Central memory CD8-positive, alpha-beta T cell (primary cell): Measurements from ENCODE around the gene ZDHHC7.
"Not testable (repeated sequence)": the region's sequence is repeated elsewhere in the genome, so short reads cannot be mapped to it uniquely, and the experiment has no call there.

Experiments used
- ATAC-seq: fragments of 150-1000 bp; cut with Tn5 transposase; replicated peaks from 2 replicates; pipeline ENCODE4 v1.10.0; 2022; ENCODE audit warnings: mild to moderate bottlenecking, moderate FRiP score, moderate number of reproducible peaks; ENCODE audit not compliant: poor library complexity, severe bottlenecking; ENCODE audit errors: extremely low read depth
- DNase-seq, 2 donors: peaks; one replicate each; pipeline ENCODE4 v3.0.0; 2021; ENCODE audit warnings: low spot score in 2 of 2
- H3K27ac Mint-ChIP-seq: one replicate; pipeline ENCODE4 v1.8.0; 2022; ENCODE audit warnings: low read depth, mild to moderate bottlenecking, moderate library complexity, mixed read lengths
- H3K27me3 Mint-ChIP-seq: one replicate; pipeline ENCODE4 v1.8.0; 2022; ENCODE audit warnings: mixed read lengths
- H3K36me3 Mint-ChIP-seq: one replicate; pipeline ENCODE4 v1.8.0; 2022; ENCODE audit warnings: mild to moderate bottlenecking, moderate library complexity, mixed read lengths; ENCODE audit not compliant: insufficient read depth
- H3K4me1 Mint-ChIP-seq: one replicate; pipeline ENCODE4 v1.8.0; 2022; ENCODE audit warnings: mixed read lengths
- H3K4me3 Mint-ChIP-seq: one replicate; pipeline ENCODE4 v1.8.0; 2022; ENCODE audit warnings: mild to moderate bottlenecking, moderate library complexity, mixed read lengths
- H3K9me3 Mint-ChIP-seq: one replicate; pipeline ENCODE4 v1.8.0; 2022; ENCODE audit warnings: mixed read lengths

ZDHHC7 gene

DNA sequence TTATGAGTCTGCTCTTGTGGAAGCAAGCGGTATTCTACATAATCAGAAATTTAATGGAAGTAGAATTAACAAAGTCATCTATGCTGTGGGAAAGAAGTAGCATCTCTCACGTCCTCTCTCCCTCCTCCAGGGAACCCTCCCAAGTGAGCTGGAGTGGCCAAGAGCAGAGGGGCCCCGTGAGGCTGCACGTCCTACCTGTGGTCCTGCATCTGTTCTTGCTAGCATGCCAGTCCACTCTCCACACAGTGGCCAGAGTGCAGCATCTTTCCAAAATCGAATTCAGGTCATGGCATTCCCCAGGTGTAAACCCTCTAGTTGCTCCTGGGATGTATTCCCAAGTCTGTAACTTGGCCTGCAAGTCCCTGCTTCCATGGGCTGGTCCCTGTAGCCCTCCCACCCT, 26.4 kb upstream of the ZDHHC7 start:
- Mint-ChIP-seq H3K9me3 (no peaks in the 10 kb centered on the region), H3K36me3 (peaks cover 3% of the 10 kb centered on the region), H3K27me3 (no peaks in the 10 kb centered on the region), H3K27ac (no peak overlapping the region), H3K4me1 (peaks cover 10% of the 10 kb centered on the region), H3K4me3 (no peak overlapping the region)
- DNase-seq, result no peak
- no peak for ATAC-seq

DNA sequence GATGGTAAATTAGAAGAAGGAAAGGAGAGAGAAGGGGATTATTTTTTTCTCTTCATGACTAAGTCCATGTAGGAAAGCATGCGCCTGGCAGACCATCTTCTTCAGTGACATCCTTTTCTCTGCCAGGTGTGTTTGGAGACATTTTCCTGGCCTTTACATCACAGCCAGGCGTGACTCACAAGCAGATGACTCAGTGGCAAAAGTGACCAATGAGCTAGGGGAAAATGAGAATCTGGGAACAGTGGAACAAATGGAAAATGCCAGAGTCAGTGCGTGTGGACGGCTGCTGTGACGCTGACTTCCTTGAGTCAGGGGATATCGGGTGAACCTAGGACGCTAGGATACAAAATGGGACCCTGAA, 25.7 kb upstream of the ZDHHC7 start:
- peaks cover 3% of the 10 kb centered on the region for H3K36me3 Mint-ChIP-seq
- DNase-seq (no peak), ATAC-seq (no peak)
- H3K4me1 Mint-ChIP-seq, result peaks cover 10% of the 10 kb centered on the region
- no peaks in the 10 kb centered on the region for H3K27me3 Mint-ChIP-seq
- no peak overlapping the region for H3K4me3 Mint-ChIP-seq
- no peaks in the 10 kb centered on the region for H3K9me3 Mint-ChIP-seq
- H3K27ac Mint-ChIP-seq, result no peak overlapping the region

DNA sequence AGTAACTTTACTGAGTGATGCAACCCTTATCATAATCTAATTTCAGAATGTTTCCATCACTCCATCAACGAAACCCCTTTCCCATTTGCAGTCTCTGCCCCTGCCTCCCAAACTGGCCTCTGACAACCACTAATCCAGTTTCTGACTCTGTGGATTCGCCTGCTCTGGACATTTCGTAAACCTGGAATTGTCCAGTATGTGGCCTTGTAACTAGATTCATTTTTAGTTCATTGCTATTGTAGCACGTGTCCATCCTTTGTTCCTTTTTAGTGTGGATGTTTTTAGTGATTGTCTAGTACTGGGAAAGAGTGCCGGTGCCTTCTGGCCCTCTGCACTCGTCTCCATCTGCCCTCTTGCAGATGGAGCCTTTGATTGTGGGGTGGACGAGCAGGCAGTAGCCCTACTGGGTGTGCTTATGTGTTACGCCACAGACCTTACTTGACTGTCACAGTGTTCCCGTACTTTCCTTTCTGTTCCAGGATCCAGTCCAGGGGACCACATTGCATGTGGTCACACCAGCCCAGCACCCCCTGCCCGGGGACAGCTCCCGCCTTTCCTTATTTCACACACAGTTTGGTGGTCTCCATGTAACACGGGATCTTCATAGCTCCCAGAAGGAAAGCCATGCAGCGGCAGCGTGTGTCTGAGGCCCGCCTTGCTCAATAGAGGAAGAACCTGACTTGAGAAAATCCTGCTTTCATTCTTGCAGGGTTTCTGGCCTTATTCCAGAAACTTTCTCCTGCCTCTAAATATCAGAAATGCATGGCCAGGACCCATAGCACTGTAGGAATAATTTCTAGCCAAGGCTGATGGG, 25.1 kb upstream of the ZDHHC7 start:
- ATAC-seq (no peak), DNase-seq (no peak)
- H3K36me3 Mint-ChIP-seq, result peaks cover 3% of the 10 kb centered on the region
- H3K4me1 Mint-ChIP-seq, result peaks cover 10% of the 10 kb centered on the region
- H3K27ac Mint-ChIP-seq, result no peak overlapping the region
- H3K27me3 Mint-ChIP-seq, result no peaks in the 10 kb centered on the region
- no peak overlapping the region for H3K4me3 Mint-ChIP-seq
- no peaks in the 10 kb centered on the region for H3K9me3 Mint-ChIP-seq

DNA sequence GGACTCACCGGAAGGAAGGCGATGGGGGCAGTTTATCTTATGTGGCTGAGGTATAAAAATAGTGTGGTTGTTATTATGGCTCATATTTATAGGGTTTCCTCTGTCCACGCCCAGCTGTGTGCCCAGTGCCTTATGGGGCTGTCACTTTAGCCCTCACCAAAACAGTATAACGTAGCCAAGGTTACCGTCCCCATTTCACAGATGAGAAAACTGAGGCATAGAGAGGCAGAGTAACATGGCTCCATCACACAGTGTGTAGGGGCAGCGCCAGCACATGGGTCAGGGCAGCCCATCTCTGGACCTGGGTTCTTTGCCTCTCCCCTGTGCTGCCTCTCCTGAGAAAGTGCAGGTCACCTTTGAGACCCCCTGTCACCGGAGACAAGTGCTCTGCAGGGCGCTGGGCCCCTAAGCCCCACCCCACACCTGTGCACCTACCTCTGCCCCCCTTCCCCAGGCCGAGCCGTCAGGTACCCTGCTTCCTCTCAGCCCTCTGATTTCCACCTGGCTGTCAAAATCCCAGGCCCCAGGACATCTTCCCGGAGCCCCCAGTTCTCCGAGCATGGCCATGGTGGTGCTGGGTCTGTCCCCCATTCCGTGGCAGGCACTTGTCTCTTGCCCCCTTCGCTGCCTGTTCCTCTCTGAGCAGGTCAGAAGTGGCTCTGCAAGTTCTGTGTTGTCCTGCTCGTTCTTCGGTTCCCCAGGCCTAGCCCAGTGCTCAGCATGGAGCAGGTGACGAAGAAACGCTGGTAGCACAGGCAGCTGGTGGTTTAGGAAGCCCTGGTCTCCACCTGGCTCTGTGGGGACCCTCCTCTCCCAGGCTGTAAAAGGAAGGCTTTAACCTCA, 23.5 kb upstream of the ZDHHC7 start:
- no peaks in the 10 kb centered on the region for H3K9me3 Mint-ChIP-seq
- H3K4me3 Mint-ChIP-seq, result no peak overlapping the region
- H3K27ac Mint-ChIP-seq, result no peak overlapping the region
- no peak for DNase-seq
- H3K4me1 Mint-ChIP-seq, result peaks cover 12% of the 10 kb centered on the region
- ATAC-seq, result no peak
- H3K36me3 Mint-ChIP-seq, result peaks cover 3% of the 10 kb centered on the region
- H3K27me3 Mint-ChIP-seq, result no peaks in the 10 kb centered on the region

DNA sequence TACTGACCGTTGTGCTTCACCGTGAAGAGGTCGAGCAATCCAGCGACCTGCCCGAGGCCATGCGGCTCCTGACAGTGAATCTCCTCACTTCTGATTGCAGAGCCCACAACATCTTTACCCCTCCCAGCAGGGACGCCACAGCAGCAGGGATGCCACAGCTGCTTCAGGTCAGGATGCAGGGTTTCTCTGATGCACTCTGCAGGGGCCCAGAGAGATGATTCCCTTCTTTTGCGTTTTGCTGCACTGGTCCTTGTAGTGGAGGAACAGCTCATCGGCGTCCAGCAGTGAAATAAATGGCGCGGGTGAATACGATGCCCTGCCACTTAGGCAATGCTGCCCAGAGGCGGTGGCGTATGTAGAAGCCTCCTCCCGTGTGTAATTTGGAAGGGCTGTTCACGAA, 21.8 kb upstream of the ZDHHC7 start:
- no peaks in the 10 kb centered on the region for H3K27me3 Mint-ChIP-seq
- ATAC-seq (no peak), DNase-seq (no peak)
- no peak overlapping the region for H3K4me3 Mint-ChIP-seq
- H3K9me3 Mint-ChIP-seq, result no peaks in the 10 kb centered on the region
- H3K27ac Mint-ChIP-seq, result no peak overlapping the region
- peaks cover 10% of the 10 kb centered on the region for H3K36me3 Mint-ChIP-seq
- H3K4me1 Mint-ChIP-seq, result peaks cover 28% of the 10 kb centered on the region

DNA sequence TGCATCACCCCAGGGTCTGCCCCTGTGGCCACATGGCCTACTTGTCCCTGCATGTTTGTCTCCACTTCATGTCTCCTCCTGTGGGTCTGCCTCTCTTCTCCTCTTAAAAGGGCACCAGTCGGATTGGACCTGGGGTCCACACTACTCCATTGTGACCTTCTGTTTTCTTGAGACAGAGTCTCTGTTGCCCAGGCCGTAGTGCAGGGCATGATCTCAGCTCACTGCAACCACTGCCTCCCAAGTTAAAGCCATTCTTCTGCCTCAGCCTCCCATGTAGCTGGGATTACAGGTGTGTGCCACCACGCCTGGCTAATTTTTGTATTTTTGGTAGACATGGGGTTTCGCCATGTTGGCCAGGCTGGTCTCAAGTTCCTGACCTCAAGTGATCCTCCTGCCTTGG, 20.9 kb upstream of the ZDHHC7 start:
- H3K27me3 Mint-ChIP-seq, H3K27ac Mint-ChIP-seq, DNase-seq, H3K4me3 Mint-ChIP-seq, ATAC-seq, H3K9me3 Mint-ChIP-seq: not testable (repeated sequence)
- Mint-ChIP-seq H3K4me1 (peaks cover 32% of the 10 kb centered on the region), H3K36me3 (peaks cover 12% of the 10 kb centered on the region)

DNA sequence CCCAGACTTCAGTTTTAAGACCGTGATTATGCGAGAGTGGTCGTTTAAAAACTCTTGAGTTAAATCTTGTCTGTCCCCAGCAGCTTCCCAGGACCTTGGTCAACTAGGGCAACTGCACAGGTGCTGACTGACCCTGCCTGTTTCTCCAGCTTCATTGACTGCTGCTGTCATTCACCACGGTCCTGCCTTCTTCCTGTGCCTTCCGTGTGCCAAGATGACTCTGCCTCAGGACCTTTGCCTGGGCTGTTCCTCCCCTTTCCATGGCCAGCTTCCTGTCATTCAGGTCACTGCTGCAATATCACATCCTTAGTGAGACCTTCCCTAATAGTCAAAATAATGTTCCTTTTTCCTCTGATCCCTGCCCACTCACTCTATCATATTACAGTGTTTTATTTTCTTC, 20.1 kb upstream of the ZDHHC7 start:
- H3K4me3 Mint-ChIP-seq, result no peak overlapping the region
- H3K27ac Mint-ChIP-seq, result no peak overlapping the region
- DNase-seq (no peak), ATAC-seq (no peak)
- H3K27me3 Mint-ChIP-seq, result no peaks in the 10 kb centered on the region
- H3K4me1 Mint-ChIP-seq, result peaks cover 32% of the 10 kb centered on the region
- peaks cover 9% of the 10 kb centered on the region for H3K36me3 Mint-ChIP-seq
- H3K9me3 Mint-ChIP-seq, result no peaks in the 10 kb centered on the region

DNA sequence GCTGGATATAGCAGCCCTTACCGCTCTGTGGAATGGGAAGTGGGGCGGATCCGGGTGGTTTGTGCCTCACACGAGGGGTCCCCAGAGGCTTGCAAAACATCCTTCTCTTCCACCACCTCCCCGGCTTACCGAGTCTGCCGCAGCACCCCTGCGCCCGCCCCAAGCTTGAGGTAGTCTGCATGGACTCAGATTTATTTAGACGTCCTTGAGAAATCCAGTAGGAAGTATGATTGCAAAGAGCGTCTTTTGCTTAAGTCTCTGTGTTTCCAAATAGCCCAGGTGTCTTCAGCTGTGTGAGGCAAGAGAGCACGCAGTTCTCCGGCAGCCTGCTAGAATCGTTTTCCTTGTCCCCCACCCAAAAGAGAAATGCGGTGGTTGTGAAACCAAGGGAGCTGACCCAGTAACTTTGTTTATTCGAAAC, 18.7 kb upstream of the ZDHHC7 start:
- ATAC-seq, result no peak
- H3K36me3 Mint-ChIP-seq, result peaks cover 11% of the 10 kb centered on the region
- peaks cover 28% of the 10 kb centered on the region for H3K4me1 Mint-ChIP-seq
- no peak for DNase-seq
- H3K9me3 Mint-ChIP-seq, result no peaks in the 10 kb centered on the region
- no peaks in the 10 kb centered on the region for H3K27me3 Mint-ChIP-seq
- H3K4me3 Mint-ChIP-seq, result no peak overlapping the region
- H3K27ac Mint-ChIP-seq, result peak overlapping the region; percentile 94

DNA sequence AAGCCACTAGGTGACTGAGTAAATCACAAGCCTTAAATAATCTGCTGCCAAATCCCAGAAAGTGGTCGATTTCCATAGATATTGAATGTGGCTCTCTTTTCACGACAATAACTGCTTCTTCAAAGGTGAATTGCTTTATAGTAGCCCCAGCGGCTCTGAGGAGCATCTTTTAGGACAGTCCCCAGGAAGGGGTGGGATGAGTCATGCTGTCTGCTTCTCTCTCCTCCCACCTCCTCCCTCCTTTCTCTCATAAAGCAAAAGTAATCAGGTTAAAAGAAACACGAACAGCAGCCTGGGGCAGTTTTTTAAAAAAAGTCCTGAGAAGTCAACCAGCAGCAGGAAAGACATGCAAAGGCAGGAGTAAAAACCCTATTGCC, 18.1 kb upstream of the ZDHHC7 start:
- Mint-ChIP-seq H3K27ac (peak overlapping the region; percentile 94), H3K36me3 (peaks cover 11% of the 10 kb centered on the region), H3K4me3 (peak overlapping the region; percentile 85), H3K4me1 (peaks cover 27% of the 10 kb centered on the region), H3K9me3 (no peaks in the 10 kb centered on the region), H3K27me3 (no peaks in the 10 kb centered on the region)
- DNase-seq (peak; percentile 23 to 45), ATAC-seq (peak; percentile 68)

DNA sequence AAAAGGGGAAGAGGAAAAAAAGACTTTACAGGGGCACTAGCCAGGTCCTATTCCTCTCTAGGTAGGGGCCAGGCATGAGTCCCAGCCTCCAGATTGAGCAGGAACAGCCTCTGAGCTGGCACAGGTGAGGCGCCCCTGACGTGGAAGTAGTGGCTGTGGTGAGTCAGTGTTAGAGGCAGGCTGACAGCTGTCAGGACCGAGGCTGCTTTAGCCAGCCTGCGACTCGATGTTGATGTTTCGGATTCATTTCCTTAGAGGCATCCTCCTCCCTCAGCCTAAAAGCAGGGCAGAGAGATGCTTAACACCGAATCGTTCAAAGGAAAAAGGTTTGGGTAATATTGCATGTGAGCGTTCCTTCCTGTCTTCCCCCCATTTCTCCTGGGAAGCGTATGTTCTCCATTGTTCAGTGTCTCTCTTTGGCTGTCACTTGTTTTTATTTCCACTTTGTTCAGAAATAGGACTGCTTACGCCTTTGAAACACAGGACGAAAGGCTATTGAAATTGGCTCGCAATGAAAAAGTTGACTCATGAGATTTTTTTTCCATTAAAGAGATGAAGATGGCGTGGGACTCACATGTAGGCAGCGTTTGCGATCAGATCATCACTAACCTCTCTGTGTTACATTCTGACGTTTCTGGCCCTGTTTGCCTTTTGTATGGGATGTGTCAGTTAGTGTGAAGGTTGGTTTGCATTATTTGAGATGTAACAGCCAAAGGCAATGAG, 17.5 kb upstream of the ZDHHC7 start:
- H3K9me3 Mint-ChIP-seq, result no peaks in the 10 kb centered on the region

DNA sequence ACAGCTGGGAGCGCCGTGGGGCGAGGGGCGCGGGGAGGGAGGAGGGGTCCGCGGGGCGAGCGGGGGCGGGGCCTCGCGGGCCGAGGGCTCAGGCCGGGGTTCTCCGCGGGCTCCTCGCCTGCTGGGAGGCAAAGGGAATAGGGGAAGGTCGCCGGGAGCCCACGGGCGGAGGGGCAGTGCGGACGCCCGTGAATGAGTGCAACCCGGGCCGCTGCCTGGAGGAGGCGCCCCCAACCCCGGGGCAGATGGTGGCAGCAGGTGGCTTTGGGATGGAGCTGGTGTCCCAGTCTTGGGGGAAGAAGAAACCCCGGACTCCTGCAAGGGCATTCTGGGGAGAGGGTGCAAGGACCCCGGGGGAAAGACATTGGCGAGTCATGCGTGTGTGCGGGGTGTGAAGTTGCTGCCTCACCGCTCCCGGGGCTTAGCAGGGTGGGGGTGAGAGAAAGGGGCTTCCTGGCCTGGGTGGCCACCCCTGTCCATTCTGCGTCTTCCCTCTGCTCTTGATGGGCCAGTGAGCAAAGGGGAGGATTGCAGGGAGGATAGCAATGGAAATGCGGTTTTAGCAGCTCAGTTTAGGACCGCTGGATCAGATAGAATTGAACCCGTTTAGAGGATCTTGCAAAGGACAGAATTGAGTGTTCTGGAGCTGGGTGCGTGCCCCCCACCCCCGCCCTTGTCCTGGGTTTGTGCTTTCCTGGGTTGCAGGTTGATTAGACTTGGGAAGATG, 16.8 kb upstream of the ZDHHC7 start:
- Mint-ChIP-seq H3K27ac (peak overlapping the region; percentile 94), H3K4me1 (peaks cover 22% of the 10 kb centered on the region), H3K36me3 (peaks cover 11% of the 10 kb centered on the region), H3K27me3 (no peaks in the 10 kb centered on the region), H3K9me3 (no peaks in the 10 kb centered on the region), H3K4me3 (peak overlapping the region; percentile 85)
- no peak for ATAC-seq
- peak in 1 of 2 donors; percentile 10 for DNase-seq

More for the DNA sequence above, 17.5 kb upstream of the ZDHHC7 start:
- ATAC-seq (peak; percentile 87), DNase-seq (peak; percentile 47 to 72)
- peaks cover 11% of the 10 kb centered on the region for H3K36me3 Mint-ChIP-seq
- peaks cover 22% of the 10 kb centered on the region for H3K4me1 Mint-ChIP-seq
- H3K27me3 Mint-ChIP-seq, result no peaks in the 10 kb centered on the region
- peak overlapping the region; percentile 94 for H3K27ac Mint-ChIP-seq
- peak overlapping the region; percentile 85 for H3K4me3 Mint-ChIP-seq

DNA sequence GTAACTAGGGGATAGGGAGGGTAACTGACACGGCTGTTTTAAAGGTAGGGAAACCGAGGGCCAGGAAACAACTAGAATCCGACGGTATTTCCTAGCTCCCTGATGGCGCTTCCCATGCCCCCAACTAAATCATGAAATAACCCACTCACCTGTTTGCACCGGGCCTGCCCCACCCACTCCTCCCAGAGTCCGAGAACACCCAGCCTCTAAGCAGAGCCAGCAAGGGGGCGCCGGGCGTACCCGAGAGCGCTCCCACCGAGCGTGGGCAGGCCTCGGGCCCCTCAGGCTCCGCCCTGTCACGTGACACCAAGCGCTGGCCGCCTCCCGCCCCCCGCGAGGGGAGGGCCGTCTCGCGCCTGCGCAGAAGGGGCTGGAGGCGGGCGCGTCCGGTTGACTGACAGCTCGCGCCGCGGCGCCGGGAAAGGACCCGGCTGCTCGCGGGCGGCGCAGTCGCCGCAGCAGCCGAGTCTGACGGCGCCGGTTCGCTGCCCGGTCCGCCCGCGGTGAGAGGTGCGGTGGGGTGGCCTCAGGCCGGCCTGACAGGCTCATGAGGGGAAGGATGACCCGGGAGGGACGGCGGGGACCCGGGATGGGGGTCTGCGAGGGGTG, 16.1 kb upstream of the ZDHHC7 start, which contains the start of gene KIAA0513:
KIAA0513 (plus strand) TSS at position 447 of the 609 bp plus-strand sequence. CDS start 39,277 bp downstream, outside the sequence.
- H3K36me3 Mint-ChIP-seq, result peaks cover 11% of the 10 kb centered on the region
- peaks cover 22% of the 10 kb centered on the region for H3K4me1 Mint-ChIP-seq
- H3K27ac Mint-ChIP-seq, result peak within 1 kb of the TSS; percentile 94
- H3K9me3 Mint-ChIP-seq, result no peaks in the 10 kb centered on the region
- H3K4me3 Mint-ChIP-seq, result peak within 1 kb of the TSS; percentile 85
- H3K27me3 Mint-ChIP-seq, result no peaks in the 10 kb centered on the region
- ATAC-seq, result peak; percentile 25
- peak; percentile 93 to 94 for DNase-seq
